ENCODE data around the gene PTPRK. TPM values are rescaled to one million over a fixed set of nuclear protein-coding genes. Genes with fewer than 3 reads are reported as not detected.

Gene PTPRK
- total and polyA plus RNA-seq, 9 of the 15 experiments (the other 6 are each of a cell fraction or from before 2014, with no cell fraction given), result 0.04 to 0.51 TPM; not detected in 7

DNA sequence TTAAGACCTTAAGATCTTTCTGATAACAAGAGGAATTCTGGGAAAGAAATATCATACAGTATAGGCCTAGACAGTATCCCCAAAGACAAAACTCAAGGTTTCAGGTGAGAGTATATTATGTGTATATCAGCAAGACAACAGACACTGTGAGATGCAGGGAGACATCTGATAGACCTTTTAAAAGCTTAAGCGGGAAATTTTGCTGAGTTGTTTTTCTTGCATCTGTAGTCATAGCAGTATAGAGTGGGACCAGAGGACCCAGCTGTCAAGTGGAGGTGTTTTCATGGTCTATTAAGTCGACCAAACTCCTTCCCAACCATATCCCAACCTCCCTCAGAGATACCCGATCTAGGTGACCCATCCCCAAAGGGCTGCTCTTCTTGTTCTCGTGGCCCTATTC is 521.4 kb downstream of the PTPRK start:
- Histone ChIP-seq H3K9me3 (replicated peaks; ENCODE audit: control insufficient read depth, insufficient read depth, low read depth, low read length) (no peaks in the 10 kb centered on the region), H3K9ac (ENCODE audit: insufficient read depth in 1 of 2, low read depth in 2 of 2, low read length in 2 of 2) (no peak overlapping the region), H3K79me2 (ENCODE audit: control insufficient read depth, insufficient read depth, low read length) (no peaks in the 10 kb centered on the region), H3K9me1 (ENCODE audit: control insufficient read depth, insufficient read depth, low read length) (no peaks in the 10 kb centered on the region), H3K27ac (ENCODE audit: extremely low read depth, low read depth, low read length) (no peak overlapping the region), H2AFZ (ENCODE audit: low read depth, low read length) (no peak overlapping the region), H3K4me3 (no peak overlapping the region), H3K27me3 (ENCODE audit: control insufficient read depth in 2 of 2, insufficient read depth in 2 of 2, low read length in 2 of 2) (no peaks in the 10 kb centered on the region), H4K20me1 (replicated peaks; ENCODE audit: control insufficient read depth, insufficient read depth, low read length) (no peaks in the 10 kb centered on the region), H3K4me2 (ENCODE audit: insufficient read depth, low read length) (no peak overlapping the region), H3K36me3 (ENCODE audit: control insufficient read depth, insufficient read depth, low read length) (no peaks in the 10 kb centered on the region), H3K4me1 (replicated peaks in 1 of 2; ENCODE audit: control insufficient read depth in 2 of 2, insufficient read depth in 2 of 2, low read length in 2 of 2) (no peaks in the 10 kb centered on the region)
- CTCF ChIA-PET (ENCODE audit: low intra/inter-chr PET ratio), result no interaction called here
- no peak for FAIRE-seq
- in situ Hi-C loops (cut with MboI), result no loop called here
- TF ChIP-seq ZNF311 (CRISPR knock-in tag; IDR thresholded peaks at IDR 0.05), result no peak
- ATAC-seq, result no peak
- 0% methylated on average over 4 of the region's 4 CpGs for WGBS (ENCODE audit: insufficient coverage, low coverage, missing lambda C conversion rate)
- BruUV-seq (replicated peaks), result no TSS peak
- DNase-seq (ENCODE audit: extremely low read depth in 1 of 4, low spot score in 3 of 4), result no peak
- intact Hi-C loops (cut with micrococcal nuclease), result no loop called here
- POLR2A ChIA-PET, result no interaction called here

DNA sequence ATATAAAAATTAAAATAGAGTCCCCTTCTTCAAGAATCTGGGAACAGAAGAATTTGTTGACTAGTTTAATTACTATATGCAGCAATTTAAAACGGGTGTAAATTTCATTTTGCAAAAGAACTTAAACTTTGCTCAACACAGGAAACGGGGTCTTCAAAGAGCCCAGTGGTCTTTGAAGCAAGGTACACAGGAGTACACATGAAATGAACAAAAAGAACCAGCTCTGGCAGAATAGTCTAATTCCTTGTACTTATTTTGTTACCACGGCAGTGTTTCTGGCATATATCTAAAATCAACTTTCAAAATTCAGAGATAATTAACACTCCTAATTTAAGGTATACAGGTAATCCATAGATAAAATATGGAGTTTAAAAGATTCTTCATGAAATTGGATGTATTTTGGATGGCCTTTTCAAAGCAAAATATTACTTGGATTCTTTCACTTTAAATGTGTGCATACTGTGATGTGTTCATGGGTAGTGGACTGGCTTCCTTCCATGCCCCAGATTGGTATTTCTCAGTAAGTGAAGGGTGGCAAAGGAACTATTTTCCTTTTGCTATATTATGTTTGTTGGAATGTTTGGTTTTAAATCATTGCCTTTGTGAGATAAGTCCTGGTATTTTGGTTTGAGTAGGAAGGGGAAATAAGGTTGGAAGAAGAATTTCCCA is 522.8 kb downstream of the PTPRK start:
- Histone ChIP-seq H3K27me3 (ENCODE audit: control insufficient read depth in 2 of 2, insufficient read depth in 2 of 2, low read length in 2 of 2) (no peaks in the 10 kb centered on the region), H3K4me2 (ENCODE audit: insufficient read depth, low read length) (no peak overlapping the region), H3K9me3 (replicated peaks; ENCODE audit: control insufficient read depth, insufficient read depth, low read depth, low read length) (no peaks in the 10 kb centered on the region), H3K36me3 (ENCODE audit: control insufficient read depth, insufficient read depth, low read length) (no peaks in the 10 kb centered on the region), H4K20me1 (replicated peaks; ENCODE audit: control insufficient read depth, insufficient read depth, low read length) (no peaks in the 10 kb centered on the region), H3K9me1 (ENCODE audit: control insufficient read depth, insufficient read depth, low read length) (no peaks in the 10 kb centered on the region), H3K9ac (ENCODE audit: insufficient read depth in 1 of 2, low read depth in 2 of 2, low read length in 2 of 2) (no peak overlapping the region), H3K4me3 (no peak overlapping the region), H2AFZ (ENCODE audit: low read depth, low read length) (no peak overlapping the region), H3K79me2 (ENCODE audit: control insufficient read depth, insufficient read depth, low read length) (no peaks in the 10 kb centered on the region), H3K27ac (ENCODE audit: extremely low read depth, low read depth, low read length) (no peak overlapping the region), H3K4me1 (replicated peaks in 1 of 2; ENCODE audit: control insufficient read depth in 2 of 2, insufficient read depth in 2 of 2, low read length in 2 of 2) (no peaks in the 10 kb centered on the region)
- ATAC-seq, result no peak
- in situ Hi-C loops (cut with MboI), result no loop called here
- no peak for DNase-seq (ENCODE audit: extremely low read depth in 1 of 4, low spot score in 3 of 4)
- ChIA-PET CTCF (ENCODE audit: low intra/inter-chr PET ratio) (interaction anchor here (0.6 kb wide), 1 partner anchor 35 kb away, joined by 3 read pairs; no protein-coding TSS in a partner anchor), POLR2A (no interaction called here)
- BruUV-seq (replicated peaks), result no TSS peak
- no peak for FAIRE-seq
- 0% methylated on average over 3 of the region's 3 CpGs for WGBS (ENCODE audit: insufficient coverage, low coverage, missing lambda C conversion rate)
- TF ChIP-seq, protein P1, sequence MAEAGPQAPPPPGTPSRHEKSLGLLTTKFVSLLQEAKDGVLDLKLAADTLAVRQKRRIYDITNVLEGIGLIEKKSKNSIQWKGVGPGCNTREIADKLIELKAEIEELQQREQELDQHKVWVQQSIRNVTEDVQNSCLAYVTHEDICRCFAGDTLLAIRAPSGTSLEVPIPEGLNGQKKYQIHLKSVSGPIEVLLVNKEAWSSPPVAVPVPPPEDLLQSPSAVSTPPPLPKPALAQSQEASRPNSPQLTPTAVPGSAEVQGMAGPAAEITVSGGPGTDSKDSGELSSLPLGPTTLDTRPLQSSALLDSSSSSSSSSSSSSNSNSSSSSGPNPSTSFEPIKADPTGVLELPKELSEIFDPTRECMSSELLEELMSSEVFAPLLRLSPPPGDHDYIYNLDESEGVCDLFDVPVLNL (CRISPR knock-in tag; IDR thresholded peaks at IDR 0.05; ENCODE audit: low read depth), result no peak
- intact Hi-C loops (cut with micrococcal nuclease), result no loop called here

All from K562 (cell line).